OCI-M2 (cell line): ENCODE results near the gene MAGEB2.
"Not testable (repeated sequence)": the region's sequence is repeated elsewhere in the genome, so short reads cannot be mapped to it uniquely, and the experiment has no call there.

ENCODE experiments used
- DNase-seq: peaks from one replicate; lab custom pipeline; 2025; ENCODE audit not compliant: unreplicated experiment; lab: John Stamatoyannopoulos, UW

MAGEB2 gene, protein sequence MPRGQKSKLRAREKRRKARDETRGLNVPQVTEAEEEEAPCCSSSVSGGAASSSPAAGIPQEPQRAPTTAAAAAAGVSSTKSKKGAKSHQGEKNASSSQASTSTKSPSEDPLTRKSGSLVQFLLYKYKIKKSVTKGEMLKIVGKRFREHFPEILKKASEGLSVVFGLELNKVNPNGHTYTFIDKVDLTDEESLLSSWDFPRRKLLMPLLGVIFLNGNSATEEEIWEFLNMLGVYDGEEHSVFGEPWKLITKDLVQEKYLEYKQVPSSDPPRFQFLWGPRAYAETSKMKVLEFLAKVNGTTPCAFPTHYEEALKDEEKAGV

DNA sequence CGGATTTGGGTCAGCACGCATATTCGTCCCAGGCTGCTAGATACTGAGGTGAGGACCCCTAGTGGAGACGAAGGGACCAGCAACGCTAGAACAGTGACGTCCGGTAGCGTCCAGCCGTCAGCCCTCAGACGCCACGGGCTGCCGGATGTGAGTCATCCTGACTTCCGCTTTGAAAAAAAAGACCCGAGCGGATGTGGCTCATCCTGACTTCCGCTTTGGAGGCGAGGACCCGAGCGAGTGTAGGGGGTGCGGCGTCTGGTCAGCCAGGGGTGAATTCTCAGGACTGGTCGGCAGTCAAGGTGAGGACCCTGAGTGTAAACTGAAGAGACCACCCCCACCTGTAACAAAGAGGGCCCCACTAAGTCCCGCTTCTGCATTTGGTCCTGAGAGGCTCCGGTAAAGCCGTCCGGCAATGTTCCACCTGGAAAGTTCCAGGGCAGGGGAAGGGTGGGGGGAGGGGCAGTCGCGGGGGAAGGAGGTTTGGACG is at the start of gene MAGEB2:
Gene MAGEB2 (plus strand): TSS at position 207 of the 487 bp plus-strand sequence. CDS start 3,018 bp downstream, outside the sequence.
- no peak for DNase-seq

DNA sequence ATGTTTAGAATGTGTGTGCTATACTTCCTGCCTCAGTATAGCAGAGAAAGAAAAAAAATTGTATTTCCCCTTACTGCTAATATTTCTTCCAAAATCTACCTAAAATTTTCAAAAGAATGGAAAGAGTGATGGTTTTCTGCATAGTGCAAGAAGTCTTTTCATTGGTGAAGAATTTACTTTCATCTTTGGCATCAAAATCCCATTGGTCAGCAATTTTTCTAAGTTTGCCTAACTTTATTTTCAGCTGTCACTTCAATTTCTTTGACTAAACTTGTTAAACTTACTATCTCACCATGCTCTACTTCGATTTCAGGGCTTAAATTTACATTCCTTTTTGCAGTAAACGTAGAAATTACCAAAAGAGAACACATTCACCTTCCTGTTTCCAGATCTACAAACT is 44.5 kb upstream of the MAGEB2 start:
- DNase-seq: no peak

DNA sequence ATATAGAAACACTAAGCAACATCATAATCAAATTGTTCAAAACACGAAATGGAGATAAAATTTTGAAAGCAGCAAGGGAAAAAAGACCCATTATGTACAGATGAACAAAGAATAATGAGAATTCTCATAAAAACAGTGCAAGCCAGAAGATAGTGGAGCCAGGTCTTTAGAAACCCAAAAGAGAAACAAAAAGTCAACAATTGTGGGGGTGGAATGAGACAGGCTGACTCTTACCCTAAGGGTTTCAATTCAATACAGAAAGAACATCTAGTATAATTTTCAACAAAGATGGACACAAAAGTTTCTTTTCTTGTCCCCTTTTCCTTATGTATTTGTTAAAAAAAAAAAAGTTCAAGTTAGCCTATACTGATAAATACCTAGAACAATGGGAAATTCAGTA is 34.0 kb upstream of the MAGEB2 start:
- DNase-seq: no peak

DNA sequence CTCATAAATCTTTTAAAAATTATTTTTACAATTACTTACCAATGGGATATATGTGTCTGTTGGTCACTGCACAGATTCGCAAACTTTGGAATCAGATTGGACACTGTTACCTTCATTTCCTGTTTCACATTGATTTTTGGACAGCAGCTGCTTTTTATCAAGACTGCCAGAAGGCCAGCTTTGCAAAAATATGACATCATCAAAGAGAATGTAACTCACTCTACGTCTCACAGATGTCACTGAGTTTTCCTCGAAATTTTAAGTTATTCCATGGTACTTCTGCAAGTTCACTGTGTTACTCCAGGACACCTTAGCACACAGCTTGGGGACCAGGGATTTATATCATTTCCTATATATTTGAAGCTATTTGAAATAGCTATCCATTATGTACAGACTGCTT is 31.8 kb upstream of the MAGEB2 start:
- no peak for DNase-seq

DNA sequence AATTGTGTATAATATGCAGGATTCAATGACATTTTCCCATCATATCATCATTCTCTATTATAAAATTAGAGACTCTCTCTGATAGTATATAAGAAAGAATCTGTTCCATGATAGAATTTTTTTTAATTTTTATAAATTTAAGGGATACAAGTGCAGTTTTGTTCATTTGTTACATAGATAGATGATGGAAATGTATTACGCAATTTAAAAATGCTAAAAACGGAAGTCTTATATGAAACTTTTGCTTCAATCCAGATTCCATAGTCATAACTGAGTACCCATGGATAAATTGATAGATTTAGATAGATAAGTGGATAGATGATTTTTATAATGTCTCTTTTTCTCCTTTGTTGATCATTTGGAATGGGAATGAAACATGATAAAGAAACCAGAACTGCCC is 24.9 kb upstream of the MAGEB2 start:
- DNase-seq: no peak

DNA sequence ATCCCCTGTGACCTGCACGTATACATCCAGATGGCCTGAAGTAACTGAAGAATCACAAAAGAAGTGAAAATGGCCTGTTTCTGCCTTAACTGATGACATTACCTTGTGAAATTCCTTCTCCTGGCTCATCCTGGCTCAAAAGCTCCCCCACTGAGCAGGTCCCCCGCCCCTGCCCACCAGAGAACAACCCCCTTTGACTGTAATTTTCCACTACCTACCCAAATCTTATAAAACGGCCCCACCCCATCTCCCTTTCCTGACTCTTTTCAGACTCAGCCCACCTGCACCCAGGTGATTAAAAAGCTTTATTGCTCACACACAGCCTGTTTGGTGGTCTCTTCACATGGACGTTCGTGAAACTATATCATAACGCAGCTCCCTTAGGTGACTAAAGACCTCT is 21.5 kb upstream of the MAGEB2 start:
- not testable (repeated sequence) for DNase-seq

DNA sequence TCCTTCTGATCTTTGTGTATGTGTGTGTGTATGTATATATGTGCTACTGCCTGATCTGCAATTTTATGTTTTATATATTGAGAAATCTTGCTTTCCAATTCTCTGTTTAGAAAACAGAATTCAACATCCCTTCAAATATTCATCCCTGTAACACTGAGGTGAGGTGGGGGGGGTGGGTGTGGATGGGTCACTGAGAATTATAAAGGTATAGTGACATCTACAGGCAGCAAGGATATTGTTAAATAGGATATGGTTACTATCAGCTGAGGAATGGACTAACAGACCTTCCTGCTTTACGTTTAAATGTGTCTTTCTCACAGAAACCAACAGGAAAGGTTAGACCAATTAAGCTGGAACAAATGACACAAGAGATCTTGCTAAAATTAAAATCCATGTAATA is 19.0 kb upstream of the MAGEB2 start:
- DNase-seq: no peak

DNA sequence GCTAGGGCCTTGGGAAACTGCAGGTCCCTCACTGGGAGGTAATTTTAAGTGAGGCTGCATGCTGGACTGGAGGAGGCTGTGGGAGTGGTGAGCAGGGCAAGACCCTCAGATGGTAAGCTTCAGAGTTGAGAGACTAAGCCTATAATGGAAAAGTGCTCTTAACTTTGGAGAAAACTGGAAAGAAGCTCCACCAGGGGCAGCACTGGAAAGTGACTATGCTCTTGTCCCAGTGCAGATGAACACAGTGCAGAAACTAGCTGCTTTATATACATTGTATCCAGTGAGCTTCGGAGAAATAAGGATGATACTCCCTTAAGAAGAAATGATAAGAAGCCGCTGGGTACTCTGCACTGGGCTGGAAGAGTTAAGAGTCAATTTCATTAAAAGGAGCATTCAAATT is 3.2 kb upstream of the MAGEB2 start:
- DNase-seq: no peak

DNA sequence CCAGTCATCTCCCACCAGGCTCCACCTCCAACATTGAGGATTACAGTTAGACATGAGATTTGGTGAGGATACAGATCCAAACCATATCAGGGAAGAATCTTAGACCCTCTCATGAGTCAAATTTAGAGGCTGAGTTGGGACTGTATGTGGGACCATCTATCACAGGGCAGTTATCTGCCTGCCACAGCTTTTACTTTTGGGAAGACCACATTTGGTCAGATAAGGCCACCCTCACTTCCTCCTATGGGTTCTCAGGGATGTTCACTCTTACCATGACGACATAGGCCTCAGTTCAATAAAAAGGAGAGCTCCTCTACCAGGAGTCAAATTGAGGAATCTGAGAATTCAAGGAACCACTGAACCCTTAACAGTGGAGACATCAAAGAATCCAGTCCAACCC is 2.1 kb downstream of the MAGEB2 start:
- DNase-seq: peak; percentile 33

DNA sequence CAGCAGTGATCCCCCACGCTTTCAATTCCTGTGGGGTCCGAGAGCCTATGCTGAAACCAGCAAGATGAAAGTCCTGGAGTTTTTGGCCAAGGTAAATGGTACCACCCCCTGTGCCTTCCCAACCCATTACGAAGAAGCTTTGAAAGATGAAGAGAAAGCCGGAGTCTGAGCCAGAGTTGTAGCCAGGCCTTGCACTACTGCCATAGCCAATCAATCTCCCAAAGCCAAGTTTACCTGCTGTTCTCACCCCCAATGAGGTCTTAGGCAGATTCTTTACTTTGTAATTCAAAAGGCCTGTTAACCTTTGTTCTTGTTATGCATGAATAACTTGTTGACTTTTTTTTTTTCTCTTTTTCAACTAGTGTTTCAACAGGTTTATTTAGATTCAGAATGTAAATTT is 4.0 kb downstream of the MAGEB2 start:
- no peak for DNase-seq

DNA sequence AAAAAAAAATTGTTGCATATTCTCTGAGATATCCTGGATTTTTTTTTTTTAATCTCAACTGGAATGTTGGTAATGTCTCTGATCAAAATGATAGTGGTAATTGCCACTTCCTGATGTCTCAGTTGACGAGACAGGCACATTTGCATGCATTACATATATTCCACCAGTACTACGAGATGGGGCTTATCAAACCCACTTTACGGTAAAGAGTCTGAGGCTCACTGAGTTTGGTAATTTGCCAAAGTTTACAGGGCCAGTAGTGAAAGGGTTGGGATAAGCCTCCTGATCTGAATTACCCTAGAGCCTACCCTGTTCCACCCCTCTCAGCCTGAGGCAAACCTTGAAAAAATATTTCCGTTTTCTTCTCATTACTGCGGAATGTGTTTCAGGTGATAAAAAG is 5.3 kb downstream of the MAGEB2 start:
- DNase-seq: no peak

DNA sequence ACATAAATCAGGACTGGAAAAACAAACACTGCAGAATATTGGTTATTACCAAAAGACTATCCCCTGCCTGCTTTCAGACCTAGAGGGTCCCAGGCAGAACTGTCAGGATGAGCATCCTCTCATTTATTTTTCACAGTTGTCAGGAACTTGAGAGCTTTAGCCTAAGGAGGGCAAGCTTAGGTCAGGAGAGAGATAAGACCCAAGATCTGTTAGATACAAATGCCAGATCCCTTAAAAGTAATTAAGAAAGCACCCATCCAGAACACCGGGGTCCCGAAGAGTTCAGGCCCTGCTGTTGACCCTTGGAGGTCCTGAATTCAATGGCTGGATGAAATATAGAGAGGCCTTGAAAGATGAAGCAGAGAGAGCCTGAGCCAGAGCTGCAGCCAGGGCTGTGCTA is 9.2 kb downstream of the MAGEB2 start:
- DNase-seq: no peak

DNA sequence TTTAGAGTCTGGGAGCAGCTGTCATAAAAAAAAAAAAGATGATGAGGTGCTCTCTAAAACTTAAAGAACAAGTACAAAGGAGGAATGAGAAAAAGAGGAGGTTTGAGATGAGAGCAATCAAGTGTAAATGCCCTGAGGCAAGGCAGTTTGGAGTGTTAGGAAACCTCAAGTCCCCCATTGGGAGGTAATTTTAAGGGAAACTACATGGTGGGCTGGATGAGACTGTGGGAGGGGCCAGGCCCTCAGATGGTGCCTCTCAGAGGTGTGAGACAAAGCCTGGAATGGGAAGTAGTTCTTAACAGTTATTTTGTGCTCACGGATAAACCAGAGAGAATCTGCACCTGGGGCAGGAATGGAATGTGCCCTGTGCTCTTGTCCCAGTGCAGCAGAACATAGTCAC is 13.2 kb downstream of the MAGEB2 start:
- DNase-seq: no peak

DNA sequence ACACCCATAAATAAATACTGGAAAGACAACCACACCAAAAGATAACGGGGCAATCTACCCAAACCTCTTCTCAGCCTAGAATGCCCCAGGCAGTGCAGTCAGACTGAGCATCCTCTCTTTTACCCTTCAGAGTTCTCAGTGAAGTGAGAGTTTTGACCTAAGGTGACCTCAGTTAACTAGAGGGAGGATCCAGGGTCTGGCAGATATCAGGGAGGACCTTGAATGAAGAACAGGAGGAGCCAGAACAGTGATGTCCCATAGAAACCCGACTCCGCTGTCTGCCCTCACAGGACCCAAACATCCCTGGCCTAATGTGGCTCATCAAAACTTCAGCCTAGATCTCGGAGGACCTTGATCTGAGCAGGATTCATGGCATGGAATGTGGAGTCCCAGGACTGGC is 15.0 kb downstream of the MAGEB2 start, which contains the start of gene MAGEB3:
Gene MAGEB3 (plus strand): TSS at position 263 of the 400 bp plus-strand sequence. CDS start 5,268 bp downstream, outside the sequence.
- no peak for DNase-seq

DNA sequence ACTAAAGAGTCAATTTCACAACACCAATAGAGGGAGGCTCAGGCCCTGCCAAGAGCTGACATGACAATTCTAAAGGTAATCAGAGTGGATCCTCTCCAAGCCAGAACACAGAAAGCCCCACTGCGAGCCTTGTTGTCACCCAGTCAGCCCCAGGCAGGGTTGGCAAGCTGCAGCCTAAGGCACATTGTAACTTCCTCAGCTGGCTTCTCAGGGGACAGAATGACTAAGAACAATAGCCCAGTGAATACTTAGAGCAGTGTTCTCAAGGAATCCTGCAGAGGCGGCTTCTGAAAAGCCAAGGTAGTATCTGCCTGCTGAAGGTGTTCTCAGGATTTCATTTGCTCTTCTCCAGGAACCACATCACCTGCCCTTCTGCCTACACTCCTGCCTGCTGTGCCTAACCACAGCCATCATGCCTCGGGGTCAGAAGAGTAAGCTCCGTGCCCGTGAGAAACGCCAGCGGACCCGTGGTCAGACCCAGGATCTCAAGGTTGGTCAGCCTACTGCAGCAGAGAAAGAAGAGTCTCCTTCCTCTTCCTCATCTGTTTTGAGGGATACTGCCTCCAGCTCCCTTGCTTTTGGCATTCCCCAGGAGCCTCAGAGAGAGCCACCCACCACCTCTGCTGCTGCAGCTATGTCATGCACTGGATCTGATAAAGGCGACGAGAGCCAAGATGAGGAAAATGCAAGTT is 26.5 kb downstream of the MAGEB2 start, which contains the start of gene MAGEB4:
Gene MAGEB4 (plus strand): TSS at position 277 of the 692 bp plus-strand sequence. CDS start 136 bp downstream, at position 413.
- no peak for DNase-seq

DNA sequence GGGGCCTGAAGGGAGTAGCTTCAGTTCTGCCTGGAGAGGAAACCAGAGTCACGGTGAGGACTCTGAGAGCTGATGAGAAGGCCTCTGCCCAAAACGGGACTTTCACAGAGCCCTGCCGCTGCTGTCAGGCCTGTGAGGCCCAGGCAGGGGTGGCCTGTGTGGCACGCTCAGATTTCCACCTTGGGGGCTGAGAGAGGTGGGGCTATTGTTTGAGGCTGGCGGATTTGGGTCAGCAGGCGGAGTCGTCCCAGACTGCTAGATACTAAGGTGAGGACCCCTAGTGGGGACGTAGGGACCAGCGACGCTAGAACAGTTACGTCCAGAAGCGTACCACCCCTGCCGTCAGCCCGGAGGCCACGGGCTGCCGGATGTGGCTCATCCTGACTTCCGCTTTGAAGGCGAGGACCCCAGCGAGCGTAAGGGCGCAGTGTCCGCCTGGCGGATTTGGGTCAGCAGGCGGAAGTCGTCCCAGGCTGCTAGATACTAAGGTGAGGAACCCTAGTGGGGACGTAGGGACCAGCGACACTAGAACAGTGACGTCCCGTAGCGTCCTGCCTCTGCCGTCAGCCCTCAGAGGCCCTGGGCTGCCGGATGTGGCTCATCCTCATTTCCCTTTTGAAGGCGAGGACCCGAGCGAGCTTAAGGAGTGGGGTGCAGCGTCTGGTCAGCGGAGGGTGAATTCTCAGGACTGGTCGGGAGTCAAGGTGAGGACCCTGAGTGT is 31.6 kb downstream of the MAGEB2 start, which contains the start of gene MAGEB1:
Gene MAGEB1 (plus strand): TSS at position 378 of the 721 bp plus-strand sequence. CDS start 3,348 bp downstream, outside the sequence.
- no peak for DNase-seq

DNA sequence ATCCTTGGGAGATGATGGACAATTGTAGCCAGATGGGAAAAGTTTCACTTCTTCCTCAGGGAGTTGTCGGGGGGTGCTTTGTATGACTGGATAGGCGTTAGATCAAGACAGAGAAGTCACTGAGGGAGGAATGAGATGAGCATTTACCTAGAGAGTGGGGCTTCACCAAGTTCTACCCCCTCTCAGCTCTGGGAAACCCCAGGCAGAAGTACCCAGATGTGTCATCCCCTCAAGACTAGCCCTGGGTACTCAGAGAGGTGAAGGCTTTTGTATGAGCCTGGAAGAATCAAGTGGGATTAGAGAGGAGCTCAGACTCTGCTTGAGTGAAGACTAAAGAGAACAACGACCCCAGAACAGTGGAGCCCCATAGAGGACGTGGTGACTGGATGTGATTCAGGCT is 33.5 kb downstream of the MAGEB2 start:
- no peak for DNase-seq

DNA sequence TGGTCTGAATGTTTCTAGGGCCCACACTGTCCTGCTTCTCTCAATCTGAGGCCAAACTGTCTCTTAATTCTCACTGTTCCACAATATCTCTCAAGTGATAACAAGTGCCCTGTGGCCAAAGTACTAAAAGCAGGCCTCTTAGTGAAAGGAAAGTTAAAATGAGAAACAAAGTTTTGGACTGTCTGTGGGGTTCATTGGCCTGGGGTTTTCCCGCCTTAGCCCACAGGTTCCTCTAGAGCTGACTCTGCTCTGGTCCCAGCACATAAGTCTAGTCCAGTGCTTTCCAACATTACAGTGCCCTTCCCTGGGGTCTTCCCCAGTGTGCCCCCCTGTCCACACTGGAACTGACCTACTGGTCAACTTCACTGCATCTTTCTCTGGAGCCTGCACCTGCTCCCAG is 37.9 kb downstream of the MAGEB2 start:
- DNase-seq: no peak

DNA sequence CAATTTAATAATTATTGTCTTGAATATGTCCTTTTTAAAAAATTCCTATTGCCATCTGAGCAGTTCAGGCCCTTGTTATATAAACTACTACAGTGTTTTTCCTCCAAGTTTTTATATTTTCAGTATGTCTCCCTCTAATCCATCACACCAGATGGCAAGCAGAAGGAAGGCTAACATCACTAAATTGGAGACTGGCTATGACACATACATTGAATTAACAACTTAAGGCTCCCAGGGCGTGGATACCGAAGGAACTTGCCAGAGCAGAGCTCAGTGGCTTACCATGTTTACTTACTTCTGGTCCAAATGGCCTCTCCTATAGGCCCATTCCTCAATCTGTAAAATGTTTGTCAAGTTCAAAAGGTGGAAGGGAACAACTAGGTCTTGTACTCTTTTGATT is 44.6 kb downstream of the MAGEB2 start:
- no peak for DNase-seq

DNA sequence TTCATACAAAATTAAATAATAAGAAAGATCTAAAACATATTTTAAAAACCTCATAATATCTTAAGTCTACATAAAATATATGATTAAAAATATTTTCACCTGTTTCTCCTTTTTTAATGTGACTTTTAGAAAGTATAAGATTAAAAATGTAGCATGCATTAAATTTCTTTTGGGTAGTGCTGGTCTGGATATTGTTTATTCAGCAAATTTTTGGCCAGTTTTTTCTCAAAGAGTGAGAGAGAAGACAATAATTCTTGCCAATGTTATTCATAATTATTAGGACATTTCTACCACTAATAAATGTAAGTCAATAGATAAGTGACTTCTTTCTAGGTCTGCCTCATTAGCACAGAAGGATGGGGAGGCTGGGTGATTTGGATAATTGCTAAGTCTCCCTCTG is 45.6 kb downstream of the MAGEB2 start:
- no peak for DNase-seq

DNA sequence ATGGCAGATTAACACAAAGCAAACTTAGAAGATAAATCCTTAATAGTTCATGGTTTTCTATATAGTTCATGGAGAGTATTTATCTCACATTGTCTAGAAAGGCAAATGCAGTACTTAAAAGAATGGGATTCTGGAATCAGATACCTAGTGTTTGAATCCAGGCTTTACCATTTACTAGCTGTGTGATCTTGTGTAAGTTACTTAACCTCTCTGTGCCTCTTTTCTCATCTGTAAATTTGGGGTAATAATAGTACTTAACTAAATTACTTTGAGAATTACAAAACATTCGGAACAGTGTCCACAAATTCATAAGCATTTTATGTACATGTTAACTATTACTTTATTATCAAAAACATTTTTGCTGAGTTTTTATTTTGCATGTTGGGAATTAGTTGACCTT is 47.4 kb downstream of the MAGEB2 start:
- no peak for DNase-seq
